Neural cell (in vitro differentiated cells): ENCODE measurements around the gene SLIT3. TPM values are rescaled to one million over a fixed set of nuclear protein-coding genes. Genes with fewer than 3 reads are reported as not detected.

ENCODE experiments used
- H2AFZ ChIP-seq: fragments of 200-600, 300-800 bp; sonication (generic), shearing (Covaris generic); 2 replicates; pipeline ENCODE4 v1.6.0; 2014; ENCODE audit warnings: low read depth, mild to moderate bottlenecking, antibody characterized with exemption, low read length, moderate library complexity
- H3F3A ChIP-seq: fragments of 200-600 bp; shearing (Covaris generic); 2 replicates; pipeline ENCODE4 v1.6.1; 2016; ENCODE audit warnings: mild to moderate bottlenecking, moderate library complexity, mixed read lengths, antibody characterized with exemption, low read length; ENCODE audit not compliant: insufficient read depth, poor library complexity, severe bottlenecking
- H3K27ac ChIP-seq: fragments of 200-600, 300-800 bp; sonication (generic), shearing (Covaris generic); 2 replicates; pipeline ENCODE4 v1.5.1; 2014; ENCODE audit warnings: mild to moderate bottlenecking, low read length, moderate library complexity
- H3K27me3 ChIP-seq: fragments of 300-800, 200-600 bp; sonication (generic), shearing (Covaris generic); 2 replicates; pipeline ENCODE4 v1.6.0; 2014; ENCODE audit warnings: mild to moderate bottlenecking, low read depth, low read length, moderate library complexity; ENCODE audit not compliant: insufficient read depth
- H3K36me3 ChIP-seq: fragments of 300-800, 200-600 bp; sonication (generic), shearing (Covaris generic); 2 replicates; pipeline ENCODE4 v1.5.1; 2014; ENCODE audit warnings: mild to moderate bottlenecking, antibody characterized with exemption, low read length, moderate library complexity; ENCODE audit not compliant: insufficient read depth
- H3K4me2 ChIP-seq: fragments of 300-800, 200-600 bp; sonication (generic), shearing (Covaris generic); 2 replicates; pipeline ENCODE4 v1.6.0; 2014; ENCODE audit warnings: mild to moderate bottlenecking, low read length
- H3K4me3 ChIP-seq: fragments of 300-800, 200-600 bp; sonication (generic), shearing (Covaris generic); 2 replicates; pipeline ENCODE4 v1.5.1; 2014; ENCODE audit warnings: mild to moderate bottlenecking, low read length, moderate library complexity
- H3K79me2 ChIP-seq: fragments of 200-600 bp; shearing (Covaris generic); replicated peaks from 2 replicates; pipeline ENCODE4 v1.6.0; 2014; ENCODE audit warnings: mild to moderate bottlenecking, low read length, moderate library complexity; ENCODE audit not compliant: insufficient read depth
- H3K9ac ChIP-seq: fragments of 300-800, 200-600 bp; sonication (generic), shearing (Covaris generic); 2 replicates; pipeline ENCODE4 v1.6.1; 2016; ENCODE audit warnings: mild to moderate bottlenecking, low read length, mixed read lengths
- H3K9me2 ChIP-seq: fragments of 200-600 bp; shearing (Covaris generic); 2 replicates; pipeline ENCODE4 v1.6.1; 2016; ENCODE audit warnings: mild to moderate bottlenecking, low read length, mixed read lengths; ENCODE audit not compliant: insufficient read depth
- H3K9me3 ChIP-seq: fragments of 200-600, 300-800 bp; sonication (generic), shearing (Covaris generic); 2 replicates; pipeline ENCODE4 v1.6.1; 2016; ENCODE audit warnings: mild to moderate bottlenecking, mixed run types, low read length, moderate library complexity, mixed read lengths
- H4K20me1 ChIP-seq: fragments of 200-600 bp; shearing (Covaris generic); 2 replicates; pipeline ENCODE4 v1.6.1; 2016; ENCODE audit warnings: mild to moderate bottlenecking, mixed run types; ENCODE audit not compliant: insufficient read depth
- CTCF ChIP-seq: fragments of 450-650 bp; IDR thresholded peaks from 2 replicates; pipeline ENCODE4 v1.5.1; 2014; ENCODE audit warnings: antibody characterized with exemption, mild to moderate bottlenecking, moderate library complexity; ENCODE audit not compliant: poor library complexity, severe bottlenecking
- EP300 ChIP-seq: fragments of 450-650 bp; conservative IDR thresholded peaks from 2 replicates; pipeline ENCODE4 v1.6.1; 2014; ENCODE audit warnings: antibody characterized with exemption, mild to moderate bottlenecking, moderate library complexity; ENCODE audit not compliant: poor library complexity, severe bottlenecking
- EZH2 ChIP-seq: fragments of 200-600, 300-800 bp; shearing (Covaris generic), sonication (generic); IDR thresholded peaks from 2 replicates; pipeline ENCODE4 v1.6.1; 2014; ENCODE audit warnings: antibody characterized with exemption, low read length, borderline replicate concordance, mild to moderate bottlenecking; ENCODE audit not compliant: insufficient read depth, poor library complexity, severe bottlenecking
- MXI1 ChIP-seq: fragments of 450-650 bp; conservative IDR thresholded peaks from 2 replicates; pipeline ENCODE4 v1.6.1; 2014; ENCODE audit warnings: antibody characterized with exemption, mild to moderate bottlenecking; ENCODE audit not compliant: poor library complexity, severe bottlenecking
- POLR2AphosphoS5 ChIP-seq: IDR thresholded peaks from 2 replicates; pipeline ENCODE4 v1.6.1; 2012
- RAD21 ChIP-seq: fragments of 450-650 bp; conservative IDR thresholded peaks from 2 replicates; pipeline ENCODE4 v1.6.1; 2014; ENCODE audit warnings: antibody characterized with exemption, mild to moderate bottlenecking, moderate library complexity
- SMC3 ChIP-seq: fragments of 450-650 bp; conservative IDR thresholded peaks from 2 replicates; pipeline ENCODE4 v1.6.1; 2014; ENCODE audit warnings: antibody characterized with exemption, mild to moderate bottlenecking, moderate library complexity; ENCODE audit not compliant: poor library complexity
- TAF1 ChIP-seq: IDR thresholded peaks from 2 replicates; pipeline ENCODE4 v1.6.1; 2012; ENCODE audit warnings: low read depth
- polyA plus RNA-seq: library from polyadenylated mRNA; depleted of rRNA; stranded (reverse); fragments of >200 nt; gene quantifications from 2 replicates; pipeline ENCODE4 v1.2.3, GENCODE V29; 2014
- TF ChIP-seq, protein P1 (sequence below): IDR thresholded peaks from 2 replicates; pipeline ENCODE4 v1.6.1; 2012; ENCODE audit warnings: borderline replicate concordance

SLIT3 gene
- polyA plus RNA-seq, 1 donor from 2014 or later = 1.2 TPM

DNA sequence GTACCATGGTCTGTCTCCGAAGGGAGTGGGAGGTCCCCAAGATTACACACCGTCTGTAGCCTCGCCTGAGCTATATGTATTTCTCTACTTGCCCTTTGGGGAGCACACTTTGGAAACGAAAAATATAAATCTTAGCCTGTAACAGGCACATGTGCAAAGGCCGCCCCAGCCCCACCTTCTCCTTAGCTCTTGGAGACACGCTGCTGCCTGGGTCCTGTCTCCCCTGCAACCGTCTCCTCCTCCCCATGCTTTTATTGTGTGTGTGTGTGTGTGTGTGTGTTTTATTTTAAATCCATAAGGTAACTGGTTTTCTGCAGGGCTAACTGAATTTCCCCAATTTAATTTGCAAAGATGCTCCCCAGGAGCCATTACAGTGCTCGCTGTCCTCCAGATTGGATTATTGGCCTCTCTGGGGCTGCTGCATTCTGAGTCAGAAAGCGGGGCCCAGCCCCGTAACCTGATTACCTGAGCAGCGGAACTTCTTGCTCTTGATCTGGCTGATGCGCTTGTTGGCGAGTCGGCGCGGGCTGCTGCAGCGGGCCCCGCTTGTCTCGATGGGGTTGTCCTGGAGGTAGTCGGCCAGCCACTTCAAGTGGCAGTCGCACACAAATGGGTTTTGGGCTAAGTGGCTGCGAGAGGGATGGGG lies 528.5 kb downstream of the SLIT3 start:
- Histone ChIP-seq H3K9me3 (peaks cover 4% of the 10 kb centered on the region), H3K79me2 (no peaks in the 10 kb centered on the region), H3K36me3 (no peaks in the 10 kb centered on the region), H3K4me2 (no peak overlapping the region), H3K4me3 (no peak overlapping the region), H2AFZ (no peak overlapping the region), H3K27ac (no peak overlapping the region), H3K9ac (no peak overlapping the region), H3K9me2 (no peaks in the 10 kb centered on the region), H4K20me1 (no peaks in the 10 kb centered on the region), H3K27me3 (no peaks in the 10 kb centered on the region), H3F3A (no peaks in the 10 kb centered on the region)
- TF ChIP-seq POLR2AphosphoS5 = no peak
- no peak for TF ChIP-seq MXI1
- TF ChIP-seq CTCF = no peak
- no peak for TF ChIP-seq SMC3

- TF ChIP-seq, protein P1, sequence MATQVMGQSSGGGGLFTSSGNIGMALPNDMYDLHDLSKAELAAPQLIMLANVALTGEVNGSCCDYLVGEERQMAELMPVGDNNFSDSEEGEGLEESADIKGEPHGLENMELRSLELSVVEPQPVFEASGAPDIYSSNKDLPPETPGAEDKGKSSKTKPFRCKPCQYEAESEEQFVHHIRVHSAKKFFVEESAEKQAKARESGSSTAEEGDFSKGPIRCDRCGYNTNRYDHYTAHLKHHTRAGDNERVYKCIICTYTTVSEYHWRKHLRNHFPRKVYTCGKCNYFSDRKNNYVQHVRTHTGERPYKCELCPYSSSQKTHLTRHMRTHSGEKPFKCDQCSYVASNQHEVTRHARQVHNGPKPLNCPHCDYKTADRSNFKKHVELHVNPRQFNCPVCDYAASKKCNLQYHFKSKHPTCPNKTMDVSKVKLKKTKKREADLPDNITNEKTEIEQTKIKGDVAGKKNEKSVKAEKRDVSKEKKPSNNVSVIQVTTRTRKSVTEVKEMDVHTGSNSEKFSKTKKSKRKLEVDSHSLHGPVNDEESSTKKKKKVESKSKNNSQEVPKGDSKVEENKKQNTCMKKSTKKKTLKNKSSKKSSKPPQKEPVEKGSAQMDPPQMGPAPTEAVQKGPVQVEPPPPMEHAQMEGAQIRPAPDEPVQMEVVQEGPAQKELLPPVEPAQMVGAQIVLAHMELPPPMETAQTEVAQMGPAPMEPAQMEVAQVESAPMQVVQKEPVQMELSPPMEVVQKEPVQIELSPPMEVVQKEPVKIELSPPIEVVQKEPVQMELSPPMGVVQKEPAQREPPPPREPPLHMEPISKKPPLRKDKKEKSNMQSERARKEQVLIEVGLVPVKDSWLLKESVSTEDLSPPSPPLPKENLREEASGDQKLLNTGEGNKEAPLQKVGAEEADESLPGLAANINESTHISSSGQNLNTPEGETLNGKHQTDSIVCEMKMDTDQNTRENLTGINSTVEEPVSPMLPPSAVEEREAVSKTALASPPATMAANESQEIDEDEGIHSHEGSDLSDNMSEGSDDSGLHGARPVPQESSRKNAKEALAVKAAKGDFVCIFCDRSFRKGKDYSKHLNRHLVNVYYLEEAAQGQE = no peak
- no peak for TF ChIP-seq TAF1
- TF ChIP-seq CTCF = no peak
- TF ChIP-seq EP300 = no peak
- TF ChIP-seq SMC3 = no peak
- TF ChIP-seq EZH2 = no peak
- no peak for TF ChIP-seq POLR2AphosphoS5
- no peak for TF ChIP-seq MXI1
- no peak for TF ChIP-seq RAD21
- Histone ChIP-seq H3K4me3 (no peak overlapping the region), H3K79me2 (no peaks in the 10 kb centered on the region), H3K4me2 (no peak overlapping the region), H3K27me3 (no peaks in the 10 kb centered on the region), H3K9me3 (peaks cover 4% of the 10 kb centered on the region), H3K27ac (no peak overlapping the region), H2AFZ (no peak overlapping the region), H3K9me2 (no peaks in the 10 kb centered on the region), H3K9ac (no peak overlapping the region), H3F3A (no peaks in the 10 kb centered on the region), H4K20me1 (no peaks in the 10 kb centered on the region), H3K36me3 (no peaks in the 10 kb centered on the region)
Observed at GRCh38 chr5:168771678-168772077, 529.3 kb downstream of the SLIT3 start.
